Fibroblast of lung (primary cell): ENCODE measurements around the gene ZXDC. TPM values are rescaled to one million over a fixed set of nuclear protein-coding genes. Genes with fewer than 3 reads are reported as not detected.

Experiments used
- DNase-seq, 2 donors: peaks; one replicate each; pipeline versions ENCODE4 v3.0.0 to v3.0.0-alpha.2; 2010; ENCODE audit warnings: low read depth in 2 of 2
- H2AFZ ChIP-seq: 2 replicates; pipeline ENCODE4 v1.5.1; 2012; ENCODE audit warnings: low read length, control low read depth, inconsistent platforms
- H3K27ac ChIP-seq: 2 replicates; pipeline ENCODE4 v1.5.1; 2011; ENCODE audit warnings: low read length, control low read depth; ENCODE audit not compliant: insufficient read depth
- H3K27me3 ChIP-seq: 2 replicates; pipeline ENCODE4 v1.5.1; 2011; ENCODE audit warnings: mild to moderate bottlenecking, low read length; ENCODE audit not compliant: control insufficient read depth, insufficient read depth
- H3K36me3 ChIP-seq: 2 replicates; pipeline ENCODE4 v1.5.1; 2011; ENCODE audit warnings: low read length; ENCODE audit not compliant: control insufficient read depth, insufficient read depth
- H3K4me1 ChIP-seq: 2 replicates; pipeline ENCODE4 v1.5.1; 2011; ENCODE audit warnings: low read length; ENCODE audit not compliant: control insufficient read depth, insufficient read depth; ENCODE audit errors: extremely low read depth
- H3K4me2 ChIP-seq: 2 replicates; pipeline ENCODE4 v1.5.1; 2011; ENCODE audit warnings: low read length, control low read depth; ENCODE audit not compliant: insufficient read depth; ENCODE audit errors: extremely low read depth
- H3K4me3 ChIP-seq, 4 experiments: fragments of 200-600 bp in 1 of 4; sonication (generic) in 1 of 4; replicated peaks in 1 of 4; 2 replicates each; pipeline ENCODE4 v1.5.1; 2011 to 2016; ENCODE audit warnings: low read length in 4 of 4, low read depth in 3 of 4, mild to moderate bottlenecking in 3 of 4, control low read depth in 2 of 4, inconsistent platforms in 1 of 4, mixed read lengths in 1 of 4; ENCODE audit not compliant: insufficient read depth in 1 of 4; ENCODE audit errors: control extremely low read depth in 1 of 4
- H3K79me2 ChIP-seq: 2 replicates; pipeline ENCODE4 v1.5.1; 2012; ENCODE audit warnings: mild to moderate bottlenecking, low read length, inconsistent platforms; ENCODE audit not compliant: control insufficient read depth, insufficient read depth
- H3K9ac ChIP-seq: 2 replicates; pipeline ENCODE4 v1.5.1; 2011; ENCODE audit warnings: mild to moderate bottlenecking, low read length, control low read depth; ENCODE audit not compliant: insufficient read depth
- H3K9me3 ChIP-seq: 2 replicates; pipeline ENCODE4 v1.5.1; 2012; ENCODE audit warnings: low read depth, low read length; ENCODE audit not compliant: control insufficient read depth, insufficient read depth
- H4K20me1 ChIP-seq: 2 replicates; pipeline ENCODE4 v1.5.1; 2011; ENCODE audit warnings: low read length; ENCODE audit not compliant: control insufficient read depth, insufficient read depth; ENCODE audit errors: extremely low read depth
- EZH2 ChIP-seq: IDR thresholded peaks from 2 replicates; pipeline ENCODE4 v1.5.1; 2012; ENCODE audit warnings: low read length, control low read depth, mild to moderate bottlenecking; ENCODE audit errors: missing control alignments
- polyA plus RNA-seq, 2 donors: library from polyadenylated mRNA; depleted of rRNA in 1 of 2; stranded (reverse) in 1 of 2; unstranded in 1 of 2; fragments of >200 nt; gene quantifications; 2 replicates each; pipeline ENCODE4 v1.2.1, GENCODE V29; 2011 to 2012; ENCODE audit warnings: missing spikeins in 1 of 2
- total RNA-seq: library from RNA; depleted of rRNA; stranded (reverse); fragments of >200 nt; gene quantifications from 2 replicates; pipeline ENCODE4 v1.2.1, GENCODE V29; 2014
- TF ChIP-seq, protein P1 (sequence below), 2 donors: IDR thresholded peaks in 1 of 2; conservative IDR thresholded peaks in 1 of 2; 1 replicate in 1 of 2; 2 replicates in 1 of 2; pipeline ENCODE4 v1.5.1; 2011 to 2012; ENCODE audit warnings: low read length in 2 of 2, control low read depth in 1 of 2, inconsistent platforms in 1 of 2, low read depth in 1 of 2, mild to moderate bottlenecking in 1 of 2

Gene ZXDC
- total and polyA plus RNA-seq, 2 donors (not counting 1 experiment from before 2014, with no cell fraction given) = 5.9 to 17.8 TPM

DNA sequence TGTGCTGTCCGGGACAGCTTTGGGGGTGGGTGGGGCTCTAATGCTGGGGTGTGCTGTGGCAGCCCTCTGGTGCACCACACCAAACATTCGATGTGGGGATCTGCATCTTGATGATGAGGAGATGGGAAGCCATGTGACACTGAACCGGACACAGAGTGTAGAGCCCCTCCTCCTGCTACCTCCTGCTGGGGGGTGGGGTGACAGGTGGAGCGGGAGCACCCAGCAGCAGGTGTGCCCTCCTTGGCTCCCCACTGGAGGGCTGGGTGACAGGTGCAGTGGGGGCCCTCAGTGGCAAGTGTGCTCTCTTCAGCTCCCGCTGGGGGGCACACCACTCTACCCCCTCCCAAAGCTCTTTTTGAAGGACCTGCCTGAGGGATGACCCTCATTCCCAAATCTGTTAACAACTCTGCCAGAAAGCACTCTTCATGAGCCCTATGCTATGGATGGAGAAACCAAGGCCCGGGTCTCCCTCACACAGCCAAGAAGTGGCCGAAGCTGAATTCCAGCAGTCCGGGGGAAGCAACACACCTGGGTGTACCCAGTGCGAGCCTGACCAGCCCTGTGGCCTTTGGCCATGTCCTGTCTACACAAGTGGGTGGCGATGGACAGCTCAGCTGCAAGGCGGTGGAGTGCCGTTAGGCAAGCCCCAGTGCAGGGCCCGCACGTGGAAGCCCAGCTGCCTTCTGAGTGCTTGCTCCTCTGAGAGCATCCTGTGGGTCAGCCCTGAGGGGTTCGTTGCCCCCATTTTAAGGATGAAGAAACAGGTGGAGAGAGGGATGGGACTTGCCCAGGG, 42.5 kb upstream of the ZXDC start:
- H3K27me3 ChIP-seq = peaks cover 16% of the 10 kb centered on the region
- no peaks in the 10 kb centered on the region for H3K79me2 ChIP-seq
- no peak overlapping the region for H3K27ac ChIP-seq
- DNase-seq = no peak
- H2AFZ ChIP-seq = no peak overlapping the region
- H4K20me1 ChIP-seq = no peaks in the 10 kb centered on the region
- no peak overlapping the region for H3K9ac ChIP-seq
- H3K4me3 ChIP-seq = no peak overlapping the region
- TF ChIP-seq, protein P1, sequence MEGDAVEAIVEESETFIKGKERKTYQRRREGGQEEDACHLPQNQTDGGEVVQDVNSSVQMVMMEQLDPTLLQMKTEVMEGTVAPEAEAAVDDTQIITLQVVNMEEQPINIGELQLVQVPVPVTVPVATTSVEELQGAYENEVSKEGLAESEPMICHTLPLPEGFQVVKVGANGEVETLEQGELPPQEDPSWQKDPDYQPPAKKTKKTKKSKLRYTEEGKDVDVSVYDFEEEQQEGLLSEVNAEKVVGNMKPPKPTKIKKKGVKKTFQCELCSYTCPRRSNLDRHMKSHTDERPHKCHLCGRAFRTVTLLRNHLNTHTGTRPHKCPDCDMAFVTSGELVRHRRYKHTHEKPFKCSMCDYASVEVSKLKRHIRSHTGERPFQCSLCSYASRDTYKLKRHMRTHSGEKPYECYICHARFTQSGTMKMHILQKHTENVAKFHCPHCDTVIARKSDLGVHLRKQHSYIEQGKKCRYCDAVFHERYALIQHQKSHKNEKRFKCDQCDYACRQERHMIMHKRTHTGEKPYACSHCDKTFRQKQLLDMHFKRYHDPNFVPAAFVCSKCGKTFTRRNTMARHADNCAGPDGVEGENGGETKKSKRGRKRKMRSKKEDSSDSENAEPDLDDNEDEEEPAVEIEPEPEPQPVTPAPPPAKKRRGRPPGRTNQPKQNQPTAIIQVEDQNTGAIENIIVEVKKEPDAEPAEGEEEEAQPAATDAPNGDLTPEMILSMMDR (conservative IDR thresholded peaks at IDR 0.05 in 1 of 2, IDR thresholded peaks at IDR 0.05 in 1 of 2; ENCODE audit: low read depth in 1 of 2, low read length in 2 of 2) = no peak
- no peak for TF ChIP-seq EZH2
- H3K4me1 ChIP-seq = no peaks in the 10 kb centered on the region
- H3K4me2 ChIP-seq = no peak overlapping the region
- H3K36me3 ChIP-seq = no peaks in the 10 kb centered on the region
- H3K9me3 ChIP-seq = no peaks in the 10 kb centered on the region

DNA sequence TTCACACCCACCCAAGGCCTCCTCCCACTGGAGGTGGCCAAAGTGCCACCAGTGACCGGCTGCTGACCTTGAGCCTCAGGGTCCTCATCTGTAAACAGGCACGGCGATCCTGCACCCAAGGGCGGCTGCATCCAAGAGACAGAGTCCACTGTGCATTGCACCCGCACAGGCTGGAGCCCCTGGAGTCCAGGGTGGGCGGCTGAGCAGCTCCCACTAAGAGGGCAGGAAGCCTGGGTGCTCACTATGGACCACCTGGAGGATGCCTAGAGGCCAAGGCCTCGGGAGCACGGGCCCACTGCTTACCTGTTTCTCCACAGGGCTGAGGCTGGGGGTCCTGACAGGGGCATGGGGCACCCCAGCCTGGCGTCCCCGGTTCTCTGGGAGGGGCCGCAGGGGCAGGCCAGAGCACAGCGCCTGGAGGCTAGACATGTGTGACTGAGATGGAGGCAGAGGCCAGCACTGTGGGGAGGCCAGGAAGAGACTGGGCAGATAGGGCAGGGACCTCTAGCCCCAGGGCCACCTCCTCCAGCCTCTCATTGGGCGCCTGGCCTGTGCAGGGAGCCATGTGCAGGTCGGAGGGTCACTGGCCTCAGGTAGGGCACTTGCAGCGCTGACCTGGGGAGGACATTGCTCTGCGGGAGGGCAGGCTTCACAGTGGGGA, 41.7 kb upstream of the ZXDC start, which contains the start of gene UROC1:
Gene UROC1 (minus strand): TSS at position 483 of the 661 bp plus-strand sequence. CDS start 54 bp downstream, at position 429.
- no peaks in the 10 kb centered on the region for H3K36me3 ChIP-seq
- H3K9me3 ChIP-seq = no peaks in the 10 kb centered on the region
- H3K4me1 ChIP-seq = no peaks in the 10 kb centered on the region
- TF ChIP-seq EZH2 = no peak
- TF ChIP-seq, protein P1 (conservative IDR thresholded peaks at IDR 0.05 in 1 of 2, IDR thresholded peaks at IDR 0.05 in 1 of 2; ENCODE audit: low read depth in 1 of 2, low read length in 2 of 2) = no peak
- peaks cover 11% of the 10 kb centered on the region for H3K27me3 ChIP-seq
- no peak within 1 kb of the TSS for H3K9ac ChIP-seq
- no peak within 1 kb of the TSS for H3K4me2 ChIP-seq
- DNase-seq = no peak
- H3K4me3 ChIP-seq = no peak within 1 kb of the TSS
- H3K79me2 ChIP-seq = no peaks in the 10 kb centered on the region
- no peak within 1 kb of the TSS for H3K27ac ChIP-seq
- H2AFZ ChIP-seq = no peak within 1 kb of the TSS
- no peaks in the 10 kb centered on the region for H4K20me1 ChIP-seq

DNA sequence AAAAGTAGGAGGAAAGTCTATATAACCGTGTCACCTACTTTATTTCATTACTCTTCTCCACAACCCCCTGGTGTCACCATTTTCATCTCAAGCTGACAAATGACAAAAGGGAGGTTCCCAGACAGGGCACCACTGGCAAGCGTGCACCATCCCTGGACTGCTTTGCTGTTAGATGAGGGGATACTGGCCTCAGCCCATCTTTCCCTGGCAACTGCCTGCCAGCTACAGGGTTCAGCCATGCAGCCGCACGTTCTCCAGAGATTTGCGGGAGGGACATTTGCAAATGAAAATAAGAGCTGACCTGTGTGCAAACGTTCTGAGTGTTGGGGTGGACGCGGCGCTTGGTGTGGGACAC, 41.2 kb upstream of the ZXDC start:
- Histone ChIP-seq H3K36me3 (no peaks in the 10 kb centered on the region), H4K20me1 (no peaks in the 10 kb centered on the region), H3K79me2 (no peaks in the 10 kb centered on the region), H3K4me3 (no peak overlapping the region), H2AFZ (no peak overlapping the region), H3K9me3 (no peaks in the 10 kb centered on the region), H3K4me1 (no peaks in the 10 kb centered on the region), H3K4me2 (no peak overlapping the region), H3K27ac (no peak overlapping the region), H3K9ac (no peak overlapping the region), H3K27me3 (peaks cover 11% of the 10 kb centered on the region)
- no peak for DNase-seq
- no peak for TF ChIP-seq EZH2
- TF ChIP-seq, protein P1 (conservative IDR thresholded peaks at IDR 0.05 in 1 of 2, IDR thresholded peaks at IDR 0.05 in 1 of 2; ENCODE audit: low read depth in 1 of 2, low read length in 2 of 2) = no peak
